PC-3 (cell line): Measurements from ENCODE around the gene GRIA2. TPM values are rescaled to one million over a fixed set of nuclear protein-coding genes. Genes with fewer than 3 reads are reported as not detected.

ENCODE experiments used
- ATAC-seq: fragments of 200-7000 bp; cut with Tn5 transposase; 2 replicates; pipeline ENCODE4 v1.9.1; 2020; ENCODE audit warnings: mild to moderate bottlenecking, moderate library complexity
- BruUV-seq: library from RNA; stranded (reverse); fragments of 400-500 nt; replicated peaks from 2 replicates; lab custom pipeline; 2021; lab: Mats Ljungman, UMichigan
- CTCF ChIA-PET: fragments of 300-600 bp; sonication (Branson Sonifier 250); formaldehyde crosslinking; loops from one replicate; lab custom pipeline; 2022; ENCODE audit warnings: antibody characterized with exemption; lab: Charles Lee
- POLR2A ChIA-PET: fragments of 300-600 bp; sonication (Branson Sonifier 250); formaldehyde crosslinking; loops from one replicate; lab custom pipeline; 2022; ENCODE audit warnings: antibody characterized with exemption; ENCODE audit not compliant: unreplicated experiment; lab: Charles Lee
- DNase-seq: peaks from one replicate; pipeline ENCODE4 v3.0.0-alpha.2; 2015
- H2AFZ ChIP-seq: fragments of 300-600 bp; sonication (generic); 2 replicates; pipeline ENCODE4 v1.6.0; 2016; ENCODE audit warnings: antibody characterized with exemption, low read length
- H3F3A ChIP-seq: fragments of 300-600 bp; sonication (generic); one replicate; pipeline ENCODE4 v1.6.0; 2017; ENCODE audit warnings: antibody characterized with exemption, low read length, control low read depth, mild to moderate bottlenecking; ENCODE audit not compliant: unreplicated experiment
- H3K27ac ChIP-seq: fragments of 300-600 bp; sonication (generic); 2 replicates; pipeline ENCODE4 v1.5.1; 2016; ENCODE audit warnings: mild to moderate bottlenecking, low read length
- H3K27me3 ChIP-seq: fragments of 300-600 bp; sonication (generic); 2 replicates; pipeline ENCODE4 v1.6.1; 2016; ENCODE audit warnings: low read length, mixed read lengths
- H3K36me3 ChIP-seq: fragments of 300-600 bp; sonication (generic); 2 replicates; pipeline ENCODE4 v1.6.1; 2016; ENCODE audit warnings: low read depth, mixed run types, low read length, mixed read lengths
- H3K4me1 ChIP-seq: fragments of 300-600 bp; sonication (generic); 2 replicates; pipeline ENCODE4 v1.5.1; 2016; ENCODE audit warnings: low read length; ENCODE audit not compliant: insufficient read depth
- H3K4me2 ChIP-seq: fragments of 300-600 bp; sonication (generic); 2 replicates; pipeline ENCODE4 v1.6.0; 2016; ENCODE audit warnings: low read length
- H3K4me3 ChIP-seq: fragments of 300-600 bp; sonication (generic); 2 replicates; pipeline ENCODE4 v1.5.1; 2016; ENCODE audit warnings: mild to moderate bottlenecking, low read length, mixed read lengths
- H3K79me2 ChIP-seq: fragments of 300-600 bp; sonication (generic); 2 replicates; pipeline ENCODE4 v1.6.1; 2017; ENCODE audit warnings: low read length, mixed read lengths
- H3K9ac ChIP-seq: fragments of 300-600 bp; sonication (generic); 2 replicates; pipeline ENCODE4 v1.6.0; 2016; ENCODE audit warnings: mild to moderate bottlenecking, low read length
- H3K9me2 ChIP-seq: fragments of 300-600 bp; sonication (generic); replicated peaks from 2 replicates; pipeline ENCODE4 v1.6.1; 2016; ENCODE audit warnings: mixed run types, low read length, mixed read lengths
- H3K9me3 ChIP-seq: fragments of 300-600 bp; sonication (generic); 2 replicates; pipeline ENCODE4 v1.6.1; 2016; ENCODE audit warnings: low read length, mixed read lengths
- H4K20me1 ChIP-seq: fragments of 300-600 bp; sonication (generic); 2 replicates; pipeline ENCODE4 v1.6.1; 2016; ENCODE audit warnings: low read length, mixed read lengths
- EZH2 ChIP-seq: fragments of 300-600 bp; sonication (generic); IDR thresholded peaks from one replicate; pipeline ENCODE4 v1.6.1; 2017; ENCODE audit warnings: antibody characterized with exemption, mild to moderate bottlenecking, low read length; ENCODE audit not compliant: unreplicated experiment
- EZH2phosphoT487 ChIP-seq: fragments of 300-600 bp; sonication (generic); IDR thresholded peaks from 2 replicates; pipeline ENCODE4 v1.6.1; 2018; ENCODE audit warnings: mild to moderate bottlenecking, antibody characterized with exemption, low read length, borderline replicate concordance
- intact Hi-C: fragments of 100-400 bp; cut with micrococcal nuclease; formaldehyde crosslinking; loops from 2 replicates; pipeline ENCODE4 v1.9.0; 2023
- total RNA-seq: library from RNA; depleted of rRNA; stranded (reverse); fragments of >200 nt; gene quantifications from 2 replicates; pipeline ENCODE4 v1.2.3, GENCODE V29; 2014
- TF ChIP-seq, protein P1 (sequence below): fragments of 300-600 bp; sonication (generic); conservative IDR thresholded peaks from 2 replicates; pipeline ENCODE4 v1.5.1; 2017; ENCODE audit warnings: antibody characterized with exemption, low read depth, mild to moderate bottlenecking, low read length

The GRIA2 gene
- total RNA-seq, 1 experiment from 2014 or later = not detected

DNA sequence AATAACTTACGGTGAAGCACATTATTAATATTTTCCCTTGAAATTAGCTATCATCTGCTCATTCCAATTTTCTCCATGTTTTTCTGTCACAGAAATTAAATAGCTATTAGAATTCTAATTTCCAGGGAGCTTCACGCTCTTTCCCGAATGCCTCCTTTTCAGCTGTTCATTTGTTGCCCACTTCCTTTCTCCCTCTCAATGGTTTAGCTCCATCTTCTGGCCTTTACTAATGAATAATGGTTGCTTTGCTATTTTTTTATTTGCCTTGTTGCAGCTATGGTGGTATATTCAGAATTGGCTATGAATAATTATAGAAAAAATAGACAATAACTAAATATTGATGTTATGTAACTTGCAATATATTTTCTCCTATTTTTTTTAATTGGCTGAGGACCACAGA, 70.5 kb downstream of the GRIA2 start:
- Histone ChIP-seq H3F3A (no peaks in the 10 kb centered on the region), H3K4me3 (no peak overlapping the region), H3K27me3 (no peaks in the 10 kb centered on the region), H4K20me1 (no peaks in the 10 kb centered on the region), H2AFZ (no peak overlapping the region), H3K4me1 (no peaks in the 10 kb centered on the region), H3K9me3 (no peaks in the 10 kb centered on the region), H3K36me3 (no peaks in the 10 kb centered on the region), H3K27ac (no peak overlapping the region), H3K4me2 (no peak overlapping the region), H3K9me2 (no peaks in the 10 kb centered on the region), H3K9ac (no peak overlapping the region), H3K79me2 (no peaks in the 10 kb centered on the region)
- ChIA-PET CTCF (no interaction called here), POLR2A (no interaction called here)
- DNase-seq (peak; percentile 5), ATAC-seq (no peak)
- BruUV-seq = no TSS peak
- TF ChIP-seq EZH2phosphoT487 (no peak), EZH2 (no peak)
- TF ChIP-seq, protein P1, sequence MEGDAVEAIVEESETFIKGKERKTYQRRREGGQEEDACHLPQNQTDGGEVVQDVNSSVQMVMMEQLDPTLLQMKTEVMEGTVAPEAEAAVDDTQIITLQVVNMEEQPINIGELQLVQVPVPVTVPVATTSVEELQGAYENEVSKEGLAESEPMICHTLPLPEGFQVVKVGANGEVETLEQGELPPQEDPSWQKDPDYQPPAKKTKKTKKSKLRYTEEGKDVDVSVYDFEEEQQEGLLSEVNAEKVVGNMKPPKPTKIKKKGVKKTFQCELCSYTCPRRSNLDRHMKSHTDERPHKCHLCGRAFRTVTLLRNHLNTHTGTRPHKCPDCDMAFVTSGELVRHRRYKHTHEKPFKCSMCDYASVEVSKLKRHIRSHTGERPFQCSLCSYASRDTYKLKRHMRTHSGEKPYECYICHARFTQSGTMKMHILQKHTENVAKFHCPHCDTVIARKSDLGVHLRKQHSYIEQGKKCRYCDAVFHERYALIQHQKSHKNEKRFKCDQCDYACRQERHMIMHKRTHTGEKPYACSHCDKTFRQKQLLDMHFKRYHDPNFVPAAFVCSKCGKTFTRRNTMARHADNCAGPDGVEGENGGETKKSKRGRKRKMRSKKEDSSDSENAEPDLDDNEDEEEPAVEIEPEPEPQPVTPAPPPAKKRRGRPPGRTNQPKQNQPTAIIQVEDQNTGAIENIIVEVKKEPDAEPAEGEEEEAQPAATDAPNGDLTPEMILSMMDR = peak; percentile 37
- intact Hi-C loops = loop anchor here (5.0 kb wide), 1 partner anchor 64 kb away; no protein-coding TSS in a partner anchor

DNA sequence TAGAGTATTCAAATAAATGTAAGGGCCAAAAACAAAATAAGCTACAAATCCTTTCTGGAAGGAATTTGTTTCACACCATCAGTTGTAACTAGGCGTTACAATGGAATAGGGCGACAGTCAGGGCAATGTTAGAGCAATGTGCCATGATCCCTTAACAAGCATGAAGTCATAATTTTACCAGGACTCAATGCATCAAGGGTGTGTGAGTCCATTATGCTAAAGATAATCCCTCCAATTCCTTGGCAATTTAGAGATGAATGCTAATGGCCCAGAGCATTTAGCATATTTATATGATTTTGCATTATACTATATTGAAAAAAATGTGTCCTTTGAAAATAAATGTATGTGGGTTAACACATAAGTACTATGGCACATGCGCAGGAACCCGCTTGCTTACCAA, 73.1 kb downstream of the GRIA2 start:
- H3K9me2 ChIP-seq = no peaks in the 10 kb centered on the region
- no peaks in the 10 kb centered on the region for H3F3A ChIP-seq
- no peak overlapping the region for H3K9ac ChIP-seq
- ChIA-PET CTCF (no interaction called here), POLR2A (no interaction called here)
- intact Hi-C loops = loop anchor here (5.0 kb wide), 1 partner anchor 66 kb away; no protein-coding TSS in a partner anchor
- H3K36me3 ChIP-seq = no peaks in the 10 kb centered on the region
- ATAC-seq (no peak), DNase-seq (no peak)
- H3K4me1 ChIP-seq = no peaks in the 10 kb centered on the region
- no peak for TF ChIP-seq EZH2phosphoT487
- no peaks in the 10 kb centered on the region for H3K79me2 ChIP-seq
- BruUV-seq = no TSS peak
- no peaks in the 10 kb centered on the region for H3K27me3 ChIP-seq
- no peaks in the 10 kb centered on the region for H4K20me1 ChIP-seq
- no peak overlapping the region for H2AFZ ChIP-seq
- no peak overlapping the region for H3K4me2 ChIP-seq
- H3K27ac ChIP-seq = no peak overlapping the region
- no peaks in the 10 kb centered on the region for H3K9me3 ChIP-seq
- no peak overlapping the region for H3K4me3 ChIP-seq

DNA sequence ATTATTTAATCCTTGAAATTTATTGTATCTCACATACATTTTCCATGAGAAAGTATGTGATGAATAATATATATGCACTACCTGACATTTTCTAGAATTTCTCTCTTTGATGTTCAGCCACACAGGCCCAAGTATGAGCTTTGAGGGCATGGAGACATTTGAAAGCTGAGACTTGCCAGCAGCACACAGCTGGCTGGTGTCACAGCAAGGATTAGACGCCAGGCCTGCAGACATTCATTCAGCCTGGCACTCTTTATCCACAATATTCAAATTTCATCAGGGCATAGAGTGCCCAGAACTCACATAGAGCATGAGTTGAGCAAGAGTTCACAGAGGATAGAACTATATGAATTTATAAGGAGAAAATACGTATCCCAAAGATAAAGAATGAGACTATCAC, 74.0 kb downstream of the GRIA2 start:
- H3K79me2 ChIP-seq = no peaks in the 10 kb centered on the region
- ChIA-PET POLR2A (no interaction called here), CTCF (no interaction called here)
- no peaks in the 10 kb centered on the region for H3K27me3 ChIP-seq
- no peak overlapping the region for H3K27ac ChIP-seq
- intact Hi-C loops = loop anchor here (5.0 kb wide), 1 partner anchor 67 kb away; no protein-coding TSS in a partner anchor
- H3K9me3 ChIP-seq = no peaks in the 10 kb centered on the region
- no peak overlapping the region for H3K9ac ChIP-seq
- H3F3A ChIP-seq = no peaks in the 10 kb centered on the region
- no peaks in the 10 kb centered on the region for H4K20me1 ChIP-seq
- H2AFZ ChIP-seq = no peak overlapping the region
- ATAC-seq = no peak
- BruUV-seq = no TSS peak
- H3K36me3 ChIP-seq = no peaks in the 10 kb centered on the region
- H3K4me3 ChIP-seq = no peak overlapping the region
- H3K4me2 ChIP-seq = no peak overlapping the region
- no peak for DNase-seq
- no peaks in the 10 kb centered on the region for H3K9me2 ChIP-seq
- TF ChIP-seq EZH2phosphoT487 (no peak), EZH2 (no peak)
- TF ChIP-seq, protein P1 = no peak
- no peaks in the 10 kb centered on the region for H3K4me1 ChIP-seq
